HG03565 (cell line): ENCODE measurements around the gene FAM83G.
"Not testable (repeated sequence)": the region's sequence is repeated elsewhere in the genome, so short reads cannot be mapped to it uniquely, and the experiment has no call there.

Experiments
- ATAC-seq: cut with Tn5 transposase; IDR thresholded peaks from one replicate; pipeline ENCODE4 v1.9.1; 2021; ENCODE audit warnings: mild to moderate bottlenecking, moderate library complexity; ENCODE audit not compliant: unreplicated experiment

Gene FAM83G

DNA sequence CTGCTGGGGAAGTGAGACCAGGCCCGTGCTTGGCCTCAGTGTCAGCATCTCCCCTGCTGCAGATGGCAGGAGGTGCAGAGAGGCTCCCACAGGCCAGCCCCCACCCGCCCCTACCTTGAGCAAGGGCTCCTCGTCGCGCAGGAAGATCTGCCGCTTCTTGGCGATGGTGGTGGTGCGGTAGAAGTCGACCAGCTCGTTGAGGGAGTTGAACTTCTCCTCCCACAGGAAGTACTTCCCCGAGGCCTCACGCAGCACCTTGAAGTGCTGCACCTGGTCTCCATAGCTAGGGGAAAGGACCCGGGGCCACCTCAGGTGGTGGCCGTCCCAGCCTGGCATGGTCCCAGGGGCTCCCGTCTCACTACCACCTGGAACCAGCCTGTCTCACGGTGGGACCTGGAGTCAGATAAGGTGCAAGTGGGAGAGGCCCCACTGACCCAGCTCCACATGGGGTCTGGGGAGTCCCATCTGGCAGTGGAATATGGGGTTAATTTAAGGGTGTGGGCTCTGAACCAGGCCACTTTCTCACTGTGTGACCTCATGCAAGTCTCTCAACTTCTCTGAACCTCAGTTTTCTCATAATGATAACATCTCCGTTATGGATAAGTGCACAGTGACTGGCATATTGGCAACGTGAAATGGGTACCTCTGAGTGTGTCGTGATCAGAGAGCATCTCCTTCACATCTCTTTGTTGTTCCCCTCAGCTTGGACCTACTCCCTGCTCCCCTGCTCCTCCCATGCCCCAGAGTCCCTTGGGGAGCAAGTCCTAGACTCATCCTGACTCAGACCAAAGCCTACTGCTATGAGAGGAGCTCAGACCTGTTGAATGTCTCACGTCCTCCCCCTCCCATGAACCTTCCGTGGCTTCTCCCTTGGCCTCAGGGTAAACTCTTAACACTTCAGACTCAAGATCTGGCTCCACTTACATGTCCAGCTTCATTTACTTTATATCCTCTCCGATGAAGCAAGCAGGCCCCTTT is 19.8 kb upstream of the FAM83G start:
- no peak for ATAC-seq

DNA sequence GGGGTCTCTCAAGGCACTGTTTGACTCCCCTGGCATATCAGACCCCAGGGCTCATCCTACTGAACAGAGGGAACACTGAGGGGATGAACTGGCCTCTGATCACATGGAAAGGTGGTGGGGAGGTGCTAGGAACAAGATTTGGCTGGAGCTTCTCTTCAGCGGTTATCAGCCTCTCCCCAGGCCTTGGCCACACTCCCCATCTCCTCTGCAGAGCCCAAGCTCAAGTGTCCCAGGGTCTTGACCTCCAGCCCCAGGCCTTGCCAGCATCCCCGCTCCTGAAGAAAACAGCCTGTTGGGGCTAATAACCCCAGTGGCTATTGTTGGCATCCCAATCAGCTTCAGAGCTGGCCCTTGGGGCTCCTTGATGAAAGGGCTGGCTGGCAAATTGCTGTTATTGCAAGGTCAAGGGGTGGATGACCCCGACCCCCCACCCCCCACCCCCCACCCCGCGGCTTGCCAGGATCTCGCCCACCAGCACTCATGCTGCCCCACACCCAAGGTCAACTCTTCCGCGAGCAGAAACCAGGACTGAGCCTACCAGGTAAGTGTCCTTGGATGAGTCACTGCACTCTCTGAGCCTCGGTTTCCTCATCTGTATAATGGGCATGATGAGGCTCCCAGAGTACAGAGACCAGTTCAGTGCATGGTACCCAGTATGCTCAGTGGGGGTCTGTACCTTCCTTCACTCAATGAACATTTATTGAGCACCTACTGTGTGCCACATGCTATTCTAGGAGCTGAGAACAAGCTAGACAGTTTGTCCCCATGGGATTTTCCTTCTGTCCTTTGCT is 18.8 kb upstream of the FAM83G start:
- ATAC-seq, result no peak

GRCh38 chr17:19022747-19023146 is 18.2 kb upstream of the FAM83G start:
- ATAC-seq, result no peak

GRCh38 chr17:19022128-19022527 is 17.6 kb upstream of the FAM83G start:
- no peak for ATAC-seq

GRCh38 chr17:19021622-19022083 is 17.1 kb upstream of the FAM83G start:
- no peak for ATAC-seq

DNA sequence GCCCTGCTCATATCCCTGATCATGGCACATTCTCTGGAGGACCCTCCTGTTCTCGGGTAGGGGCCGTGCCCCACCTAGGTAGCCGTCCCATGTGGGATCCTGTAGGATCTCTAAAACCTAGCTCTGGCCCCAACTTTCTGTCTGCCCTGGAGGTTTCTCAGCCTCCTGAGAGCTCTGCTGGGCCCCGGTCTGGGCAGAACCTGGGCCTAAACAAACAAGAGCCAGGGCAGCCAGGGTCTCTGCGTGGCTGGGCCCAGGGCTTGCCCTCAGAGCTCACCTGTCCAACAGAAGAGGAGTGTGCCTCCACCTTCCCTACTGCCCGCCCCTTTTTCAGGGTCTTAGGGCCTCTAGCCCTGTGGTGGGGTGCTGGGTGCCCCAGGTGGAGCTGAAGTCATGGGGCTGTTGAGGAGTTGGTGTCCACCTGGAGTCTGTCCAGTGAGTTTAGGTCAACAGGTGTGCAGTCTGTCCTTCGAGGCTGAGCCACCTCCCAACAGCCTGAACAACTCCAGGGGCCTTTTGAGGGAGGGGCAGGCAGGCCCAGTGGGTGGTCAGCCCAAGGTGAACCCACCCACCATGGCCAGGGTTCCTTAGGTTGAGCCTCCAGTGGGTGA is 16.6 kb upstream of the FAM83G start:
- ATAC-seq, result not testable (repeated sequence)

- no peak for ATAC-seq
Observed at GRCh38 chr17:19020016-19020415, 15.5 kb upstream of the FAM83G start.

- no peak for ATAC-seq
Observed at GRCh38 chr17:19019041-19019941, 14.7 kb upstream of the FAM83G start.

GRCh38 chr17:19018600-19018950 is 14.0 kb upstream of the FAM83G start:
- no peak for ATAC-seq

GRCh38 chr17:19017804-19018599 is 13.4 kb upstream of the FAM83G start:
- ATAC-seq, result no peak

DNA sequence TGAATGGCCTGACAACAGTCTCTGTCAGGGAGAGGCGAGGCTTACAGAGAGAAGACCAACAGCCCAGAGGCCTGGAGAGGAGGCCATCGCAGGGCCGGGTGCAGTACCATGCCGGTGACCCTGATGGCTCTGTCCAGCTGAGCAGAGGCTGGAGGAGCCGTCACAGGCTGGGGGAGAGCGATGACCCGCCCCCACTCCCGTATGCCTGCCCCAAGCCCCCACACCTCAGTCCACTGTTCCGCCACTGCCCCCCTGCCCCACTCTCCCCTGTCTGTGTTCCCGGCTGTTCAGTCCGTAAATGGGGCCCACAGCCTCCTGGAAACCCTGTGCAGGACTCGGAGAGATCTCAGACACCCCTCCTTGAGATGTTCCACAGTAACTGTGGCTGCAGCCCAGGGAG is 12.8 kb upstream of the FAM83G start:
- no peak for ATAC-seq

- no peak for ATAC-seq
Observed at GRCh38 chr17:19016881-19017280, 12.3 kb upstream of the FAM83G start.

DNA sequence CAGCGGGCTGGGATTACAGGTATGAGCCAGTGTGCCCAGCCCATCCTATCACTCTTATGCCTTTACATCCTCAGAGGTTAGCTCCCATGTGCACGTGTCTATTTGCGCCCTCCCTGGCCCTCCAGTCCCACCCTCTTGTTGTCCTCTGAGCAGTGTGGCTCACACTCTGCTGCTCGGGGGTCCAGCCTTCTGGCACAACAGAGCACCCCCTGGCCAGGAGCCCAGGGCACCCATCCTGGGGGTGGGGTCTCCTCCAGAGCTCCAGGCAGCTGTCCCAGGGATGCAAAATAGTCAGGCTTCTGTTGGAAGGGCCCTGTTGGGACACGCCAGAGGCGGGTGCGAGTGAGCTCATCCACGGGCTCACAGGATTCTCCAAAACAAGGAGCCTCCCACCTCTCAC is 11.7 kb upstream of the FAM83G start:
- ATAC-seq, result no peak

- ATAC-seq, result no peak
Observed at GRCh38 chr17:19015428-19015827, 10.9 kb upstream of the FAM83G start.

- no peak for ATAC-seq
Observed at GRCh38 chr17:19014628-19015215, 10.2 kb upstream of the FAM83G start.

- ATAC-seq, result no peak
Observed at GRCh38 chr17:19013806-19014627, 9.5 kb upstream of the FAM83G start.

- ATAC-seq, result no peak
Observed at GRCh38 chr17:19013226-19013625, 8.7 kb upstream of the FAM83G start.
